K562 (cell line): ENCODE results near the gene BICDL1. TPM values are rescaled to one million over a fixed set of nuclear protein-coding genes. Genes with fewer than 3 reads are reported as not detected.

ENCODE experiments used
- ATAC-seq: fragments of 200-7000 bp; cut with Tn5 transposase; 3 replicates; pipeline ENCODE4 v1.9.1; 2020; ENCODE audit warnings: moderate library complexity
- BruUV-seq: library from RNA; stranded (reverse); fragments of 400-500 nt; replicated peaks from 2 replicates; lab custom pipeline; 2021; lab: Mats Ljungman, UMichigan
- CTCF ChIA-PET: fragments of 300-600 bp; formaldehyde crosslinking; extraction: SDS; loops from one replicate; lab custom pipeline; 2021; ENCODE audit warnings: low intra/inter-chr PET ratio; lab: Yijun Ruan, JAX
- POLR2A ChIA-PET: fragments of 300-600, 350-650 bp; sonication (Branson Sonifier 250); formaldehyde crosslinking; extraction: SDS; loops from one replicate; lab custom pipeline; 2021; ENCODE audit warnings: antibody characterized with exemption, inconsistent platforms; lab: Yijun Ruan, JAX
- DNase-seq, 4 experiments: peaks; one replicate each; pipeline versions ENCODE4 v3.0.0 to v3.0.0-alpha.2; 2011 to 2018; ENCODE audit warnings: low spot score in 3 of 4, mixed read lengths in 3 of 4; ENCODE audit errors: extremely low read depth in 1 of 4
- FAIRE-seq: peaks from 2 replicates; lab custom pipeline; 2011; peaks lifted over from hg19 to GRCh38; lab: Jason Lieb, UNC
- H2AFZ ChIP-seq: 2 replicates; pipeline ENCODE4 v1.6.0; 2011; ENCODE audit warnings: low read depth, low read length, control low read depth, inconsistent platforms
- H3K27ac ChIP-seq: fragments of 200-600 bp; 3 replicates; pipeline ENCODE4 v1.8.0; 2011; ENCODE audit warnings: low read depth, mild to moderate bottlenecking, control low read depth, inconsistent platforms, low read length, moderate library complexity, mixed read lengths; ENCODE audit errors: extremely low read depth
- H3K27me3 ChIP-seq, 2 experiments: fragments of 300-600 bp in 1 of 2; 2 replicates in 1 of 2; 3 replicates in 1 of 2; pipeline versions ENCODE4 v1.6.0 to v1.8.0; 2011; ENCODE audit warnings: inconsistent platforms in 2 of 2, low read length in 2 of 2, mild to moderate bottlenecking in 1 of 2, mixed read lengths in 1 of 2, moderate library complexity in 1 of 2; ENCODE audit not compliant: control insufficient read depth in 2 of 2, insufficient read depth in 2 of 2
- H3K36me3 ChIP-seq: fragments of 300-600 bp; 3 replicates; pipeline ENCODE4 v1.8.0; 2011; ENCODE audit warnings: mild to moderate bottlenecking, low read length, inconsistent platforms; ENCODE audit not compliant: control insufficient read depth, insufficient read depth
- H3K4me1 ChIP-seq, 2 experiments: fragments of 200-600 bp in 1 of 2; replicated peaks in 1 of 2; 2 replicates in 1 of 2; 3 replicates in 1 of 2; pipeline versions ENCODE4 v1.5.1 to v1.8.0; 2011; ENCODE audit warnings: inconsistent platforms in 2 of 2, low read length in 2 of 2, mild to moderate bottlenecking in 1 of 2, mixed read lengths in 1 of 2, moderate library complexity in 1 of 2; ENCODE audit not compliant: control insufficient read depth in 2 of 2, insufficient read depth in 2 of 2
- H3K4me2 ChIP-seq: 2 replicates; pipeline ENCODE4 v1.6.1; 2011; ENCODE audit warnings: low read length, control low read depth, inconsistent platforms, mixed read lengths; ENCODE audit not compliant: insufficient read depth
- H3K4me3 ChIP-seq: fragments of 200-600 bp; sonication (generic), shearing (Covaris generic); 2 replicates; pipeline ENCODE4 v1.5.1; 2016; ENCODE audit warnings: control low read depth, inconsistent platforms
- H3K79me2 ChIP-seq: fragments of 200-600 bp; 3 replicates; pipeline ENCODE4 v1.8.0; 2011; ENCODE audit warnings: low read length, inconsistent platforms; ENCODE audit not compliant: control insufficient read depth, insufficient read depth
- H3K9ac ChIP-seq, 2 experiments: 2 replicates each; pipeline versions ENCODE4 v1.6.0 to v1.6.1; 2011; ENCODE audit warnings: low read depth in 2 of 2, low read length in 2 of 2, control low read depth in 1 of 2, inconsistent platforms in 1 of 2, mild to moderate bottlenecking in 1 of 2, mixed read lengths in 1 of 2; ENCODE audit not compliant: insufficient read depth in 1 of 2
- H3K9me1 ChIP-seq: one replicate; pipeline ENCODE4 v1.6.0; 2011; ENCODE audit warnings: inconsistent platforms, mild to moderate bottlenecking, low read length, moderate library complexity; ENCODE audit not compliant: control insufficient read depth, insufficient read depth
- H3K9me3 ChIP-seq: replicated peaks from 2 replicates; pipeline ENCODE4 v1.5.1; 2011; ENCODE audit warnings: low read depth, low read length, inconsistent platforms; ENCODE audit not compliant: control insufficient read depth, insufficient read depth
- H4K20me1 ChIP-seq: replicated peaks from 2 replicates; pipeline ENCODE4 v1.6.1; 2011; ENCODE audit warnings: low read length, inconsistent platforms, mixed read lengths; ENCODE audit not compliant: control insufficient read depth, insufficient read depth
- ATF1 ChIP-seq, 2 experiments: fragments of 450-650 bp in 1 of 2; IDR thresholded peaks; 2 replicates each; pipeline ENCODE4 v1.6.1; 2016; ENCODE audit warnings: missing compliant biosample characterization in 1 of 2, missing genetic modification characterization in 1 of 2
- E4F1 ChIP-seq: fragments of 250-450 bp; sonication (Bioruptor Pico); IDR thresholded peaks from 2 replicates; pipeline ENCODE4 v1.5.0; 2021; ENCODE audit warnings: mild to moderate bottlenecking, borderline replicate concordance
- NFIC ChIP-seq: fragments of 450-650 bp; IDR thresholded peaks from 2 replicates; pipeline ENCODE4 v1.6.1; 2017; ENCODE audit warnings: mild to moderate bottlenecking, inconsistent platforms
- ZNF23 ChIP-seq: fragments of 250-450 bp; sonication (Bioruptor Pico); IDR thresholded peaks from 2 replicates; pipeline ENCODE4 v1.4.0; 2020; ENCODE audit warnings: mild to moderate bottlenecking
- ZZZ3 ChIP-seq: fragments of 450-650 bp; IDR thresholded peaks from 2 replicates; pipeline ENCODE4 v1.6.1; 2016; ENCODE audit warnings: antibody characterized with exemption, mild to moderate bottlenecking, moderate library complexity
- WGBS: fragments of 100-300 bp; shearing (Covaris generic); methylation state at CpG from one replicate; pipeline ENCODE4 v1.1.6; 2016; ENCODE audit warnings: low coverage, mixed read lengths; ENCODE audit not compliant: insufficient coverage; ENCODE audit errors: missing lambda C conversion rate; 5-methylcytosine and 5-hydroxymethylcytosine counted together
- in situ Hi-C: fragments of 300-500 bp; cut with MboI; formaldehyde crosslinking; loops from 4 replicates; pipeline ENCODE4 v1.15.0; 2018; ENCODE audit warnings: inconsistent platforms, mixed read lengths
- intact Hi-C: fragments of 100-400 bp; cut with micrococcal nuclease; formaldehyde crosslinking; loops from 2 replicates; pipeline ENCODE4 v1.14.2; 2022
- polyA plus RNA-seq, 8 experiments: library from polyadenylated mRNA; depleted of rRNA in 4 of 8; stranded (reverse) in 5 of 8; unstranded in 3 of 8; fragments of >200 nt; fragmentation: Nextera tagmentation in 2 of 8; fragmentation: Illumina TruSeq in 1 of 8; extraction: Ambion mirVana in 2 of 8; extraction: Trizol in 1 of 8; gene quantifications; 2 replicates each; pipeline versions ENCODE4 v1.2.1 to v1.2.3, GENCODE V29; 2011 to 2014; ENCODE audit warnings: inconsistent platforms in 1 of 8, missing spikeins in 1 of 8
- total RNA-seq, 7 experiments: library from RNA; depleted of rRNA in 6 of 7; stranded (reverse); fragments of >200 nt in 6 of 7; fragmentation: Illumina TruSeq in 2 of 7; extraction: Trizol in 2 of 7; gene quantifications; 2 replicates each; pipeline versions ENCODE4 v1.2.1 to v1.2.3, GENCODE V29; 2011 to 2021; ENCODE audit warnings: low replicate concordance in 1 of 7

BICDL1 gene
- total and polyA plus RNA-seq, 9 of the 15 experiments (the other 6 are each of a cell fraction or from before 2014, with no cell fraction given) = 0.06 to 2.0 (median 0.58) TPM

DNA sequence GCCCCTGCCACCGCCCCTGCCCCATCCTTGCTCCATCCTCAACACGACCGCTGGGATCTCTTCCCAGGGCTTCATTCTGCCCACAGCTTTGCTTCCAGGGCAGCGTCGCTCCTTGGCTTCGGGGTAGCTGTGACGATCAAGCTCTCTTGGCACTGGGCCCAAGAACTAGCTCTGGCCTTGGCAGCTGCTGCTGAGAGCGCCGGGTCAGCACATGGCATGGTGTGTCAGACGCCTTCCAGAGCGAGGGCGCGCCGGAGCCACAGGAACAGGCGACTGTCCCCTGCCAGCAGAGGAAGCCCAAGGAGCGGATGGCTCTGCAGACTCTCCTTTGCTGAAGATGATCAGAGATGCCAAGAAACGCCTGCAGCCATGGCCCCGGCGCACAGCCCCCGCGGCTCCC is 111.6 kb downstream of the BICDL1 start:
- H3K27ac ChIP-seq = no peak overlapping the region
- intact Hi-C loops (no loop called here), in situ Hi-C loops (no loop called here)
- H3K9me3 ChIP-seq = no peaks in the 10 kb centered on the region
- CTCF ChIA-PET = no interaction called here
- BruUV-seq = no TSS peak
- peaks cover 92% of the 10 kb centered on the region; the same call in 2 of the 3 replicates for H3K36me3 ChIP-seq
- 92% methylated on average over 14 of the region's 21 CpGs for WGBS
- no peak for ATAC-seq
- H3K4me1 ChIP-seq = peaks cover 0 to 35% of the 10 kb centered on the region in 2 experiments; a peak in 2 of 5 replicates
- FAIRE-seq = no peak
- peaks cover 18% of the 10 kb centered on the region for H4K20me1 ChIP-seq
- H3K4me3 ChIP-seq = no peak overlapping the region
- H3K79me2 ChIP-seq = peaks cover 37% of the 10 kb centered on the region
- no peak overlapping the region for H2AFZ ChIP-seq
- H3K4me2 ChIP-seq = no peak overlapping the region
- H3K27me3 ChIP-seq = no peaks in the 10 kb centered on the region
- TF ChIP-seq NFIC = 0 out of 2 replicates have a peak, but pooled peaks have one; percentile 14
- TF ChIP-seq E4F1 = no peak
- no peak for TF ChIP-seq ATF1 (CRISPR knock-in tag; IDR thresholded peaks at IDR 0.05)
- TF ChIP-seq ATF1 (tag; IDR thresholded peaks at IDR 0.05) = no peak
- no peak for TF ChIP-seq ZNF23 (CRISPR knock-in tag)
- no peak for TF ChIP-seq ZZZ3
- no peaks in the 10 kb centered on the region for H3K9me1 ChIP-seq
- H3K9ac ChIP-seq = 0 out of 4 replicates have a peak overlapping the region, but pooled peaks of 1 of the 2 experiments have one; percentile 4
- POLR2A ChIA-PET = interaction anchor here (0.8 to 1.6 kb wide), 4 partner anchors 9 to 163 kb away, joined by 3 to 7 read pairs (median 3); no protein-coding TSS in a partner anchor
- DNase-seq = no peak
